ENCODE data around the gene JMJD1C. TPM values are rescaled to one million over a fixed set of nuclear protein-coding genes. Genes with fewer than 3 reads are reported as not detected.
"Not testable (repeated sequence)": the region's sequence is repeated elsewhere in the genome, so short reads cannot be mapped to it uniquely, and the experiment has no call there.

The JMJD1C gene
- total RNA-seq, 4 donors from 2014 or later = 41.6 to 77.8 (median 56.9) TPM

DNA sequence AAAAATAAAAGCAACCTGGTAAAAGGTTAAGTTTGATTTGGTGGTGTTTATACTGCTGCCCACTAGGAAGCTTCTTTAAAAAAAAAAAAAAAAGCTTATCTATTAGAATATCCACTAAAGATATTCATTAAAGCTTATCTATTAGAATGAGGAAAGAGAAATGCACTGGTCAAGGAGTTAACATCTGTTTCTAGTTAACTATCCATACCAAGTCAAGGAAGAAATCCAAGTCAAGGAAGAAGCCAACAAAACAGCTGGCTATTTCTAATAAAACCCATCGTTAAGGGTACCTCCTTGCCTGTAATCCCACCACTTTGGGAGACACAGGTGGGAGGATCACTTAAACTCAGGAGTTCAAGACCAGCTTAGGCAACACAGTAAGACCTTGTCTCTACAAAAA lies 82.6 kb downstream of the JMJD1C start:
- Histone ChIP-seq H3K27ac (no peak overlapping the region), H3K27me3 (no peaks in the 10 kb centered on the region), H3K4me3 (no peak overlapping the region), H3K4me1 (peaks cover 0 to 3% (median 2%) of the 10 kb centered on the region in 3 donors), H3K9me3 (no peaks in the 10 kb centered on the region), H3K36me3 (no peaks in the 10 kb centered on the region)
- no peak for DNase-seq
- 71 to 72% methylated on average over 1 of the region's 1 CpG for WGBS, 2 donors
- intact Hi-C loops (cut with DNase I) = no loop called here
- TF ChIP-seq POLR2A (IDR thresholded peaks at IDR 0.05) = no peak
- TF ChIP-seq, protein P1, sequence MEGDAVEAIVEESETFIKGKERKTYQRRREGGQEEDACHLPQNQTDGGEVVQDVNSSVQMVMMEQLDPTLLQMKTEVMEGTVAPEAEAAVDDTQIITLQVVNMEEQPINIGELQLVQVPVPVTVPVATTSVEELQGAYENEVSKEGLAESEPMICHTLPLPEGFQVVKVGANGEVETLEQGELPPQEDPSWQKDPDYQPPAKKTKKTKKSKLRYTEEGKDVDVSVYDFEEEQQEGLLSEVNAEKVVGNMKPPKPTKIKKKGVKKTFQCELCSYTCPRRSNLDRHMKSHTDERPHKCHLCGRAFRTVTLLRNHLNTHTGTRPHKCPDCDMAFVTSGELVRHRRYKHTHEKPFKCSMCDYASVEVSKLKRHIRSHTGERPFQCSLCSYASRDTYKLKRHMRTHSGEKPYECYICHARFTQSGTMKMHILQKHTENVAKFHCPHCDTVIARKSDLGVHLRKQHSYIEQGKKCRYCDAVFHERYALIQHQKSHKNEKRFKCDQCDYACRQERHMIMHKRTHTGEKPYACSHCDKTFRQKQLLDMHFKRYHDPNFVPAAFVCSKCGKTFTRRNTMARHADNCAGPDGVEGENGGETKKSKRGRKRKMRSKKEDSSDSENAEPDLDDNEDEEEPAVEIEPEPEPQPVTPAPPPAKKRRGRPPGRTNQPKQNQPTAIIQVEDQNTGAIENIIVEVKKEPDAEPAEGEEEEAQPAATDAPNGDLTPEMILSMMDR (IDR thresholded peaks at IDR 0.05) = no peak

DNA sequence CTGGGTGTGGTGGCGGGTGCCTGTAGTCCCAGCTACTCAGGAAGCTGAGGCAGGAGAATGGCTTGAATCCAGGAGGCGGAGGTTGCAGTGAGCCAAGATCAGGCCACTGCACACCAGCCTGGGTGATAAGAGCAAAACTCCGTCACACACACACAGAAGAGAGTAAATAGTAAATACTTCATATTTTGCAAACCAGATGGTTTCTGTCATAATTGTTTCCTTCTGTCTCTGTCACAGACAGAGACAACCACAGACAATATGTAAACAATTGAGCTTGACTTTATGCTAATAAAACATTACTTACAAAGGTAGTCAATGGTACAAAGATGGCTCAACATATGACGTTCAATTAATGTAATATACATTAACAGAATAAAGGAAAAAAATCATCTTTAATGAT lies 83.7 kb downstream of the JMJD1C start:
- DNase-seq = no peak

DNA sequence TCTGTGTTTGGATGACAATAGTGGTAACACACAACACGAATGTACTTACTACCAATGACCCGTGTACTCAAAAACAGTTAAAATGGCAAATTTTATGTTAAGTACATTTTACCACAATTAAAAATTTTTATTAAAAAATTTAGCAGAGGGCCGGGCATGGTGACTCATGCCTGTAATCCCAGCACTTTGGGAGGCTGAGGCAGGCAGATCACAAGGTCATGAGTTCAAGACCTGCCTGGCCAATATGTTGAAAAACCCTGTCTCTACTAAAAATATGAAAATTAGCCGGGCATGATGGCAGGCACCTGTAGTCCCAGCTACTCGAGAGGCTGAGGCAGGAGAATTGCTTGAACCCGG lies 88.5 kb downstream of the JMJD1C start:
- H3K27ac ChIP-seq = peak overlapping the region in 1 of 4 donors; percentile 23
- DNase-seq; H3K4me1 ChIP-seq; H3K36me3 ChIP-seq; H3K9me3 ChIP-seq; H3K4me3 ChIP-seq; intact Hi-C loops (cut with DNase I); H3K27me3 ChIP-seq: not testable (repeated sequence)
- WGBS, 2 donors = 78% methylated on average over 5 to 6 of the region's 6 CpGs

More for the DNA sequence above, 83.7 kb downstream of the JMJD1C start:
- no peak for TF ChIP-seq POLR2A (IDR thresholded peaks at IDR 0.05)
- TF ChIP-seq, protein P1 (IDR thresholded peaks at IDR 0.05) = no peak
- Histone ChIP-seq H3K4me1 (no peaks in the 10 kb centered on the region), H3K9me3 (no peaks in the 10 kb centered on the region), H3K36me3 (no peaks in the 10 kb centered on the region), H3K27ac (no peak overlapping the region), H3K27me3 (no peaks in the 10 kb centered on the region), H3K4me3 (no peak overlapping the region)
- WGBS, 2 donors = 88 to 96% methylated on average over 4 of the region's 4 CpGs
- intact Hi-C loops (cut with DNase I) = no loop called here

DNA sequence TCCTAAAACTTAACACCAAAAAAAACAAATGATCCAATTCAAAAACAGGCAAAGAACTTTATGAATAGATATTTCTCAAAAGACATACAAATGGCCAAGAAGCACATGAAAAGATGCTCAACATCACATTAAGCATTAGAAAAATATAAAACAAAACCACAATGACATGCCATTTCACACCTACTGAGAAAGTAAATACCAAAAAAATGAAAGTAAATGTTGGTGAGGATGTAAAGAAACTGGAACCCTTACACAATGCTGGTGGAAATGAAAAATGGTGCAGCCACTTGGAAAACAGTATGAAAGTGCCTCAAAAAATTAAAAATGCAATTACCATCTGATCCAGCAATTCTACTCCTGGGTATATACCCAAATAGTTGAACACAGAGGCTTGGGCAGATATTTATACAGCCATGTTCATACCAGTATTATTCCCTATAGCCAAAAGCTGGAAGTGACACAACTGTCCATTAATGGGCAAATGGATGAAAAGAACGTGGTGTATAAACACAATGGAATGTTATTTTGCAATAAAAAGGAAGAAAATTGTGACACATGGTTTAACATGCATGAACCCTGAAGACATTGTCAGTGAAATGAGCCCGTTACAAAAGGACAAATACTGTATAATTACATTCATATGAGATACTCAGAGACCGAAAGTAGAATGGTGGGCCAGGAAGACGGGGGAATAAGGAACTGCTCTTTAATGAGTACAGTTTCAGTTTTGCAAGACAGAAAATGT lies 89.0 kb downstream of the JMJD1C start:
- WGBS, 2 donors = 62 to 67% methylated on average over 4 of the region's 4 CpGs
- TF ChIP-seq, protein P1 (IDR thresholded peaks at IDR 0.05) = no peak
- TF ChIP-seq POLR2A (IDR thresholded peaks at IDR 0.05) = no peak
- Histone ChIP-seq H3K36me3 (no peaks in the 10 kb centered on the region), H3K27me3 (no peaks in the 10 kb centered on the region), H3K9me3 (no peaks in the 10 kb centered on the region), H3K27ac (peak overlapping the region in 1 of 4 donors; percentile 23), H3K4me3 (no peak overlapping the region), H3K4me1 (peaks cover 0 to 3% (median 0%) of the 10 kb centered on the region in 3 donors)
- intact Hi-C loops (cut with DNase I) = no loop called here
- no peak for DNase-seq

DNA sequence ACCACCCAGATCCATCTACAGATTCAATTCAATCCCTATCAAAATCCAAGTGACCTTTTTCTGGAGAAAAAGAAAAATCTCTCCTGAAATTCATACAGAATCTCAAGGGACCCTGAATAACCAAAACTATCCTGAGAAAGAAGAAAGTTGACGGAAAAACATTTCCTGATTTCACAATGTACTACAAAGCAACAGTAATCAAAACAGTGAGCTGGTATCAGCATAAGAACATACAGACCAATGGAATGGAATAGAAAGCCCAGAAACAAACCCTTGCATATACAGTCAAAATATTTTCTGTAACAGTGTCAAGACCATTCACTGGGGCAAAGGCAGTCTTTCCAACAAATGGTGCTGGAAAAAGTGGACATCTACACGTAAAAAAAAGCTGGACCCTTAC lies 89.9 kb downstream of the JMJD1C start:
- Histone ChIP-seq H3K4me3 (no peak overlapping the region), H3K9me3 (no peaks in the 10 kb centered on the region), H3K4me1 (peaks cover 0 to 3% (median 0%) of the 10 kb centered on the region in 3 donors), H3K27me3 (no peaks in the 10 kb centered on the region), H3K36me3 (no peaks in the 10 kb centered on the region), H3K27ac (no peak overlapping the region)
- 79 to 81% methylated on average over 2 of the region's 2 CpGs for WGBS, 2 donors
- intact Hi-C loops (cut with DNase I) = no loop called here
- TF ChIP-seq, protein P1 (IDR thresholded peaks at IDR 0.05) = no peak
- TF ChIP-seq POLR2A (IDR thresholded peaks at IDR 0.05) = no peak
- no peak for DNase-seq
